GM18505 (cell line): ENCODE measurements around the gene MRRF.
"Not testable (repeated sequence)": the region's sequence is repeated elsewhere in the genome, so short reads cannot be mapped to it uniquely, and the experiment has no call there.

Source experiments
- ATAC-seq: cut with Tn5 transposase; IDR thresholded peaks from one replicate; pipeline ENCODE4 v1.9.1; 2021; ENCODE audit not compliant: unreplicated experiment
- POLR2A ChIP-seq: IDR thresholded peaks from 4 replicates; pipeline ENCODE4 v1.6.1; 2011; ENCODE audit warnings: borderline replicate concordance; ENCODE audit not compliant: insufficient read depth, insufficient read length; ENCODE audit errors: extremely low read depth

MRRF gene

DNA sequence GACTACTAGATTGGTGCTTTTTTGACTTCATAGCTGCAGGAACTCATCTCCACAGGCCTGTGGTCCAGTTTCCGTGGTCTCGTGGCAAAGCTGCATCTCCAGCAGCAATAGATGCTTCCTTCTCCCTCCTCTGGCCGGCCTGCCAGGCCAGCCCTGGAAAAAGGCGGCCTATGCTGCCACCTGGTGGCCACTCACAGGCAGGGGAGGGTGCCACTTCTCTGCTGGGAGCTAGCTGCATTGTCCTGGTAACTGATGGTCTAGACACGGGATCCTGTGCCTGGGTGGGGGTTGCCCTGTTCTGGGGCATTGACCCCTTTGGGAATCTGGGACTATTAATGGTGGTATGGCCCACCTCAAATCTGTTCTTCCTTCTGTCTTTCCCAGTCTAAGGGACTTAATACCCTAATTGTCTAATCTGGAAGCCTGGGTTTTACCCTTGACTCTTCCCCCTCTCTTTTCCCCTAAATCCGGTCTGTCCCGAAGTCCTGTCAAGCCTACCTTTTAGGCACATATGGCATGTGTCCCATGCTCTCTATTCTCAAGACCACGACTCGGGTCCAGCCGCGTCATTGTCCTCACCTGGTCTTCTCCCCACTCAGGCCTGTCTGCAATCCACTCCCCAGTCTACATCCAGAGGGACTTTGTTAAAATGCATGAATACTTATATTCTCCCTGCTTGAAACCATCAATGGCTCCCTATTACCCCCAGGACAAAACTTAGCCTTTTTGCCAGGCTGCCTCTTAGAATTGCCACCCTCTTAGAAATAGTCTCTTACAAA is 86.1 kb downstream of the MRRF start:
- TF ChIP-seq POLR2A = no peak
- ATAC-seq = peak; percentile 82

DNA sequence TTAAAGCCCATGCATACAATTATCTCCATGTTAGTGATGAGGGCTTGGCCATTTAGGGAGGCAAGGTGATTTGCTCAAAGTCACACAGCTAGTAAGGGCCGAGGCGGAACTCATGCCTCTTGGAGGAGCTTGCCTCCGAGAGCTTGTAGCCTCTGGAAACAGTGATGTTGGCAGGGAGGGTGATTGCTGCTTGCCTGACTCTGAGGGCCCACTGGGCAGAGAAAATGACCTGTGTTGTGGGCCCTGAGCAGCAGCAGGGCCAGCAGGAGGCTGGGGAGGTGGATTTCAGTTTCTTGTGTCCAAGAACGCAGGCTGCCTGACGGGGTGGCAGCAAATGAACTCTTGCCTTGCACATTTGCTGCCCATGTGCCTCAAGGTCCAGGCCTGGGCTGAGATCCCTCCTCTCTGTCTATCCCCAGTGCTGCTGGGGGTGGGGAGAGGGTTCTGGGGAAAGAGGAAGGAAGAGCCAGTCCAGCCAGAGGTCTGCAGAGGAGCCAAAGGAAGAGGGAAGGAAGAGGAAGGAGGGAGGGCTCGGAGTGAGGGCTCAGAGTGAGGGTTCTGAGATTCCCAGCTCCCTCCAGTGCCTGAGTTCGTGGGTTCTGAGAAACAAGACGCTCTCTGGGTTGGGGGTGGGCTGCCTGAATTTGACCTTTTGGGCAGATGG is 90.0 kb downstream of the MRRF start:
- TF ChIP-seq POLR2A = no peak
- no peak for ATAC-seq

DNA sequence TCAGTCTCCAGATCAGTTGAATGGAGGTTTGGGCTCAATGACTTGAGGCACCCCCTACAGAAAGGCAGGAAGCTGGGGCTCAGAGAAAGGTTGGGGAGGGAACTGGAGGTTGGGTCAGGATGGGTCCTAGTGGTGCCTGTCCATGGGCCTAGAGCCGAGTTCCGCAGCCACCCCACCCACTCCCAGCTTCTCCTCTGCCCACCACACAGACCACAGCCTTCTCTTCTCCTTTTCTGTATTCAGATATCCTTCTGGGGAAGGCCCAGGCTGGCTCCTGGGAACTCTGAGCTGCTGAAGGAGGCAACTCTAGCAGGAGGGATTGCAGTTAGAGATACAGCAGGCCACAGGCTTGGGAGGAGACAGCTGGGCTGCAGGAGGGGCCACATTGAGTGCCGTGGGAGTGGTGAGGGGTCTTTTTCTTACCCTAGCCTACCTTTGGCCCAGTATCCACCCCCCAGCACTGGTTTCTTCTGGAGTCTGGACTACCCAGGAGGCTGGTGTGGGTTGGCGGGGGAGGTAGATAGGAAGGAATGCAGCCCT is 90.7 kb downstream of the MRRF start:
- no peak for ATAC-seq
- no peak for TF ChIP-seq POLR2A

DNA sequence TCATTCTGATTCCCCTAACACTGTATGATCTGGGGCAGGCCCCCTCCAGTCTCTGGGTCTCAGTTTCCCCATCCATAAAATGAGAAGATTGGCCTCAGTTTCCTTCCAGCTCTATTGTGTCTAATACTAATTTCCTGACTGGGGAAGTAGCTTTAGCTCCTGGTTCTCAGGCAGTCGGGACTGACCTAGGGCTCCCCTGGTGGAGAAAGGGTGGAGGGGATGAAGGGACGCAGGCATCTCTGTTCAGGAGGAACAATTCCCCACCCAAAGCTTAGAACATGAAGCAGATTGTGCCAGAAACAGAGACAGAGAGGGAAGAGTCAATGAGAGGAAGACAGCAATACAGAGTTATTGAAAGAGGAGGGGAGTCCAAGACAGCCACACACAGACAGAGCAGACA is 91.9 kb downstream of the MRRF start:
- TF ChIP-seq POLR2A = no peak
- ATAC-seq = no peak

DNA sequence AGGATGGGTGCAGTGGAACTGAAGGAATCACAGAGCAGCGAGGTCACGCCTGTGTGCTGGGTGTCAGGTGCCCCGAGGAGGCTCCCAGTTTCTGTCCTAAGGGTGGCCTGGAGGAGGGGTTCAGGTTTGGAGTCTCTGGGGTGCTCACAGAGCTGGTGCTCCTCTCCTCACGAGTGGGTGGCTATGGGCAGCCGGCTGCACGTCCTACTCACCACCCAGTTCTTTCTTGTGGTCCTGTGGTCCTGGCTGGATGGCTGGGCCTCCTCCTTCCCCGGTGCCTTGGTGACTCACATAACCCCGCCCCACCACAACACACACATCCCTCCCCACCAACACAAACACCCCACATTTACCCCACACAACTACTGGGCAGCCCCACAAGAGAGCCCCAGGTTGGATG is 96.2 kb downstream of the MRRF start:
- TF ChIP-seq POLR2A = no peak
- no peak for ATAC-seq

DNA sequence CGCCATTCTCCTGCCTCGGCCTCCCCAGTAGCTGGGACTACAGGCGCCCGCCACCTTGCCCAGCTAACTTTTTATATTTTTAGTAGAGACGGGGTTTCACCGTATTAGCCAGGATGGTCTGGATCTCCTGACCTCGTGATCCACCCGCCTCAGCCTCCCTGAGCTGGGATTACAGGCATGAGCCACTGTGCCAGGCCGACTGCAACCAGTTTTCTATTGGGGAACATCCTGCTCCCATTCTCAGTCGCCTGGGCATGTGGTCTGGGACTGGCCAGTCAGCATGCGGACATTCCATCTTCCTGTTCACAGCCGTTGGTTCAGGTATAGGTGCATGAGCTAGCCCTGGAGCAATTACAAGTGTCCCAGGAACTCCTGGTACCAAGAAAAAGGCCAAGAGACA is 98.4 kb downstream of the MRRF start:
- ATAC-seq = not testable (repeated sequence)

DNA sequence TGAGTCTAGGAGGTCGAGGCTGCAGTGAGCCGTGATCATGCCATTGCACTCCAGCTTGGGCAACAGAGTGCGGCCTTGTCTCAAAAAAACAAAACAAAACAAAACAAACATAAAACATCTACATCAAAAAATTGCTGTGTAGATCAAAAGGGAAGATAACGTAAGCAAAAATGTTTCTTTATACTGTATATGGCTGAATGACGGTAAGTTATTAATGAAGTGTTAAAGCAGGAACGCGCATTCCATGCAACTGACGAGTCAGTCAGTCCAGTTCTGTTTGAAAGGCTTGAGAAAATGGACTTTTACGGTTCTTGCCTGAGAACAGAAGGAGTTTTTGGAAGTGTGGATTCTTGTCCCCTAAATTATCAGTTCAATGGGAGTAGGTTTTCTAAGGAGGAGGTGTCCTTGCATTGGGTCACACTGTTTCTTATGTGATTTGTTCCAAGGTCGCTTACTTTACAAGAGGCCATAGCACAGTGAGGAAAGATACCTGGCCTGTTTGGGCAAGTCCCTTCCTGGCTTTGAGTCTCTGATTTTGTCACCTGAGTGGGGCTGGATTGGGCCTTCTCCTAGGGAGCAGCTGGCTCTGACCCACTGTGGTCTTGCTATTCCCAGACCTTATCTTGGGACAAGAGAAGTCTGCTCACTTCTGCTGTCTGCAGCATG is 99.6 kb downstream of the MRRF start:
- ATAC-seq = no peak
- TF ChIP-seq POLR2A = no peak

DNA sequence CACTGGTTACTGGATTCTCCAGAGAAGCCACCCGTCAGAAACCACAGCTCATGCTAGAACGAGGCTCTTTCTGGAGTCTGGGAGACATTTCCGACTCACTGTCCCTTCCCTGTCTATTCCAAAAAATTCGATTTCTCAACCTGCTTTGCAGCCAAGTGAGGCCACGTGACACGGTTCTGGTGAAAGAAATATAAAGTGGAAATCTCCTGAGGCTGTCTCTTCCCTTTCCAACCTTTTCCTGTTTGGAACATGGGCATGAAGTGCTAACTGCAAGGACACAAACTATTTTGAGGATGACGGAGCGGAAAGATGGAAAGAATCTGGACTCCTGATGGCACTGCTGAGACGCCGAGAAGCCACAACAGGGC is 100.1 kb downstream of the MRRF start:
- TF ChIP-seq POLR2A = no peak
- ATAC-seq = no peak

DNA sequence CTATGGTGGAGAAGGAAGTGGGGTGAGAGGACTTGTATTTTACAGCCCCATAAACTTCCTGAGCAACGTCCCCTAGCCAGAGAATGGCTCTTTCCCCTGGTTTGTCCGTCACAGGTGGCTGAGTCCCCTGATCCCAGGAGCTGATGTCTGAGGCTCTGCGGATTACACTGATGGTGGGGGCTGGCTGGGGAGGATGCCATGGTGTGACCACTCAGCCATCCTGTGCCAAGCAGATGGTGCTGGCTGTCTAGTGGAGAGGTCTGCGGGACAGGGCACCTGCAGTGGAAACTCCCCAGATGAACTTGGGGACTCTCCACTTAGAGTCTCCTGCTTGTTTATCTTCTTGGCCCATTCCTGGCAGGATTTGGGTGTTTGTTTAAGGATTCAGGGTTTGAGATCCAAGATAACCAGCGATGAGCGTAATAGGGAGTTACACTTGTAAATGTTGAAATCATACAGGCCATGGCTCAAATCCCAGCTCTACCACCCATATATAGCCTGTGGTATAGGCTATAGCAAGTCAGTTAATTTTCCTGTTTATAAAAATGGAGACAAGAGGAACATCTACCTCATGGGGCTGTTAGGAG is 101.5 kb downstream of the MRRF start:
- no peak for ATAC-seq
- TF ChIP-seq POLR2A = no peak

DNA sequence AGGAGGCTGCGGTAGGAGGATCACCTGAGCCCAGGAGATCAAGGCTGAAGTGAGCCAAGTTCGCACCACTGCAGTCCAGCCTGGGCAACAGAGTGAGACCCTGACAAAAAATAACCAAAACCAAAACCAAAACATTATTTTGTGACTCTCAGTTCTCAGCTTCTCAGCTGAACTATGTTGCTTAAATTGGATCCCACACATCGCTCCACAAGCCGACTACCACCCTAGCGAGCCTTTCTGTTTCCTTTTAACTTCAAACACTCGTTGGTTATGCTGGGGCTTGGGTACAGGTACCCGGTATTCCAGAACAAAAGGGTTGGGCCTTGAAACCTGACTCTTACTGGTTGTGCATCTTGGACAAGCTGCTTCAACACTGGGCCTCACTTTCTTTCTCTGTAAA is 102.4 kb downstream of the MRRF start:
- no peak for TF ChIP-seq POLR2A
- ATAC-seq = no peak

DNA sequence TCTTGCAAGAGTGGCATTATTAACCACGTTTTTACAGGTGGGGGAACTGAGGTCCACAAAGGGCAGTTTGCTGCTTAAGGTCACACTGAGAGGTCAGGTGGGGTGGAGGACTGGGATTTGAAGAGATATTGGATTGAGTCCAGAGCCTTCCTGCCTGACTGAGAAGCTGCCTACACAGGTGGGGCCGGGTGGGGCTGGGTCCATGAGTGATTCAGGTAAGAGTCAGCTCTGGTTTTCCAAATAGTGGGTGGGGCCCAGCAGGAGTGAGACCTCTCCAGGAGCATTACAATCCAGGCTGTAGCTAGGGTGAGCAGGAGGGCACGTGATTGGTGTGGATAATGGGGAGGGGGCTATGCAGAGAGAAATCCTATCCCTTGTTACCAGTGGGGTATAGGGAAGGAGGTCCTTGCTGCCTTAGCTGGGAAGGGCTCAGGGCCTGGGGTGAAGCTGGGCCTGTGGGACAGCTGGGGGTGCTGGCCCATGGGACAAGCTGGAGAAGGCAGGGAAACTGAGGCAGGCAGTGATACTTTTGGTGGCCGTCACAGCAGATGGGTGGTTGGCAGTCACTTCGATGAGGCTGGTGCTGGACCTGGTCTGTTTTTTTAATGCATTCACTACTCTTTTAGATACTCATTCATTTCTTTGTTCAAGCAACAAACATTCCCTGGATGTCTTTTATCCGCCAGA is 103.2 kb downstream of the MRRF start:
- TF ChIP-seq POLR2A = no peak
- ATAC-seq = no peak

DNA sequence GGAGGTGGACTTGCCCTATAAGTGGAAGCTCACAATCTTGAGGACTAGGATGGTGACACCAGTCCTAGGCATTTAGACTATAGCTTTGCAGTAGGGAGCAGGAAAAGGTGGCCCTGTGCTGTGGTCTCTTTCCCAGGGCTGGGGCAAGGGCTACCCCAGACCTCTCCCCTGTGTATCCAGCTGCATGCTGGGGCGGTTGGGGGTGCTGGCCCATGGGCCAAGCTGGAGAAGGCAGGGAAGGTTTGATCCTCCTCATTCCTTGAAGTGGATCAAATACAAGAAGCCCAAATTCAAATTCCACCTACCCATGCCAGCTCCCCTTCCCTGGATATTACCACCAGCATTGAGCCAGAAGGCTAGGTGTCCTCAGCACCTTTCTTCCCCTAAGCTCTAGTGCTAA is 104.0 kb downstream of the MRRF start:
- no peak for TF ChIP-seq POLR2A
- no peak for ATAC-seq

DNA sequence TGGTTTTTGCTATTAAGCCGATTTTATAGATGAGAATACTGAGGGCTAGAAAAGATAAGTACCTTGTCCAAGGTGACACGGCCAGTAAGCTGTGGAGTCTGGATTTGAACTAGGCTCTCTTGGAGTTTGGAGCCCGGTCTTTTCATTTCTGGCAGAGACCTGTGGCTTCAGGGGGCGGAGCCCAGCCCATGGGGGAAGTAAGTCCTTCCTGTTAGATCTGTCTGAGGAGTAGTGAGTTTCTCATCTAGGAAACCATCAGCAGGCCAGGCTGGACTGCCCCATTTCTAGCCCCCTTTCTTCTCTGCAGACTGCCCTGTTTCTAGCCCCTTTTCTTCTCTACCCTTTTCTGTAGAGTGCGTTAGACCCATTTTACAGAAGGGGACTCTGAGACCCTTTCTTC is 105.6 kb downstream of the MRRF start:
- ATAC-seq = no peak

More for the DNA sequence above, 105.6 kb downstream of the MRRF start:
- TF ChIP-seq POLR2A = no peak
